Amniotic stem cell (primary cell): ENCODE results near the gene TMEM181.
A peak's percentile ranks its signal among the peaks of the same experiment; 100 is the strongest.
"Not testable (repeated sequence)": the region's sequence is repeated elsewhere in the genome, so short reads cannot be mapped to it uniquely, and the experiment has no call there.

Source experiments
- DNase-seq: peaks from one replicate; lab custom pipeline; 2025; lab: John Stamatoyannopoulos, UW

Gene TMEM181

DNA sequence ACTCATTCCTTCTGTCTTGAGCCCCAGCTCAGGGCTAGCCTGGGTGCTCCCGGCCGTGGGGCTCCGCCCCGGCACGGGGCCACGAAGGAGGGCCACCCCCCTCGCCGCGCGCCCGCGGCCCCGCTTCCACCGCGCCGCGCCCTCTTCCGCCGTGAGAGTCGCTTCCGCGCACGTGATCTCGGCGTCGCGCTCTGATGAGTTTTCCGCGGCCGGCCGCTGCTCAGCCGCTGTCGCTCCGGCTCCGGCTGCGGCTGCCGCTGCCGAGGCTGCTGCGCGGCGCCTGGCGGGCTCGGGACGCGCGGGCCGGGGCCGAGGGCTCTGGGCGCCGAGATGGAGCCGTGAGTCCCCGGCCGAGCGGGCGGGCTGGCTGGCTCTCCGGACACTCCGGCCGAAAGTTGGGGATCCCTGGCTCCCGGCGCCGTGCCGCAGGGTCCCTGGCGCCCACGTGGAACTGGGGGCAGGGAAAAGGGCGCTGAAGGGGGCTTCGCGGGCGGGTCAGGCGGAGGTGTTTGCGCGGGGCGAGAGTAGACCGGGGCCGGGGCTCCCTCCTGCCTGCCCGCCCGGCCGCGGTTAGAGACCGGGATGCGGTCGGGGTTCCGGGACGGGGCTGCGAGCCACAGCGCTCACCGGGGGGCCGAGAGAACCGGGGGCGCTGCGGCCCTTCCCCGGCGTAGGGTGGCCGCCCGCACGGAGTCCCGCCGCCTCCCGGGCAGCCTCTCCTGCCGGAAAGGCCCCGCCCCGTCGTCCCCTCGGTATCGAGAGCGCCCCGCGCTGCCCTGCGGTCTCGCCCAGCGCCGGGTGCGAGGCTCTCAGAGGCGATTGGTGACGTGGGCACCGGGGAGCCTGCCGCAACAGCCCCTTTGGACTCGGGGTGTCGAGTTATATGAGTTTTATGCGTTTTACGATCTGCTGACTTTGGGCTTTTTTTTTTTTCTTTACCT, at the start of gene TMEM181:
TMEM181 (plus strand) TSS at position 197 of the 941 bp plus-strand sequence; CDS start at position 331, 134 bp downstream.
- DNase-seq, result peak; percentile 72

GRCh38 chr6:158512809-158513208, 47.1 kb upstream of the TMEM181 start:
- no peak for DNase-seq

- DNase-seq, result no peak
Measured at GRCh38 chr6:158514176-158514575, 45.7 kb upstream of the TMEM181 start.

- DNase-seq, result no peak
Measured at GRCh38 chr6:158514991-158515390, 44.9 kb upstream of the TMEM181 start.

GRCh38 chr6:158516098-158516497, 43.8 kb upstream of the TMEM181 start:
- no peak for DNase-seq

DNA sequence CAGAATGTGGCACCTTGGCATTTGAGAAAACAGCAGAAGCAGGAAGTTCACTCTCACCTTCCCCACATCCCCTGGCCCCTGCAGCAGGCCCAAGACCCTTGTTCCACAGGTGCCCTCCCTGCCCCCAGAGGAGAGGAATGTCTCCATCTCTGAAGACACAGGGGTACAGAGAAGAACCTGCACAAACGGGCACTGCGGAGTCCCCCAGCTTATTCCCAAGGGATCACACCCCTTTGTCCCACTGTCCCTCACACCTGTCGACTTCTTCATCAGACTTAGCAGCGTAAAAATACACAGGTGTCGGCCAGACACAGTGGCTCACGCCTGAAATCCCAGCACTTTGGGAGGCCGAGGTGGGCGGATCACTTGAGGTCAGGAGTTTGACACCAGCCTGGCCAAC, 42.9 kb upstream of the TMEM181 start:
- DNase-seq, result no peak

DNA sequence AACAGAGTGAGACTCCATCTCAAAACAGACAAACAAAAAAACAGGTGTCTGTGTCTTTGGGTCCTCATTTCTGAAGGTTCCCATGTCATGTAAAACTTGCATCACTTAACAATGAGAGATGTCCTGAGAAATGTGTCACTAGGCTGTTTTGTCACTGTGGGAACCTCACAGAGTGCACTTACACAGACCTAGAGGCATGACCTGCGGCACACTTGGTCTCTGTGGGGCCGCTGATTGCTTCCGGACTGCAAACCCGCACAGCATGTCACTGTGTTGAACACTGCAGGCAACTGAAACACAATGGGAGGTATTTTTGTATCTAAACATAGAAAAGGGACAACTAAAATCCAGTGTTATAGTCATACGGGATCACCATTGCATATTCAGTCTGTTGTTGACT, 42.3 kb upstream of the TMEM181 start:
- DNase-seq, result no peak

GRCh38 chr6:158518191-158519127, 41.4 kb upstream of the TMEM181 start:
- peak; percentile 54 for DNase-seq

DNA sequence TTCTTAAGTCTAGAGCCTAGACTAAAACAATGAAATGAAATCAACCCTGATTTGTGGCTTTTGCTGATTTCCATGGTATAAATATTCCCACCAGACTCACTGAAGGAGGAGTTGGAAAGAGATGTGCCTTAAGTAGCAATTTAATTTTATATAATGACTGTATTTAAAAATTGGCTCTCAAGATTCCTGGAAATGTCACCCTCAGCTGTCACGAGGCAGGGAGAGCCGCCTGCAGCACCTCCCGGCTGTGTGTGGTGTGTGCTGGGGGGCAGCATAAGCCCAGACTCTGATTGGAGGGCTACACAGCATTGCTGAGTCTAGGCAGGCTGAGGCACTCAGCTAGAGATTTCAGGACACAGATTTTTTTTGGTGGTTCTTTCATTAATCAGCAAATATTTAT, 40.6 kb upstream of the TMEM181 start:
- no peak for DNase-seq

- DNase-seq, result no peak
Measured at GRCh38 chr6:158519761-158520160, 40.1 kb upstream of the TMEM181 start.

DNA sequence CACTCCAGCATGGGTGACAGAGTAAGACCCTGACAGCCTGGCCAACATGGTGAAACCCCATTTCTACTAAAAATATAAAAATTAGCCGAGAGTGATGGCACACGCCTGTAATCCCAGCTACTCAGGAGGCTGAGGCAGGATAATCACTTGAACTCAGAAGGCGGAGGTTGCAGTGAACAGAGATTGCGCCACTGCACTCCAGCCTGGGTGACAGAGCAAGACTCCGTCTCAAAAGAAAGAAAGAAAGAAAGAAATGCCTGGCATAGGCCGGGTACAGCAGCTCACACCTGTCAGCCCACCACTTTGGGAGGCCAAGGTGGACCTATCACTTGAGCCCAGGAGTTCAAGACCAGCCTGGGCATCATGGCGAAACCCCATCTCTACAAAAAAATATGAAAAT, 38.9 kb upstream of the TMEM181 start:
- DNase-seq, result not testable (repeated sequence)

- no peak for DNase-seq
Measured at GRCh38 chr6:158521759-158522158, 38.1 kb upstream of the TMEM181 start.

DNA sequence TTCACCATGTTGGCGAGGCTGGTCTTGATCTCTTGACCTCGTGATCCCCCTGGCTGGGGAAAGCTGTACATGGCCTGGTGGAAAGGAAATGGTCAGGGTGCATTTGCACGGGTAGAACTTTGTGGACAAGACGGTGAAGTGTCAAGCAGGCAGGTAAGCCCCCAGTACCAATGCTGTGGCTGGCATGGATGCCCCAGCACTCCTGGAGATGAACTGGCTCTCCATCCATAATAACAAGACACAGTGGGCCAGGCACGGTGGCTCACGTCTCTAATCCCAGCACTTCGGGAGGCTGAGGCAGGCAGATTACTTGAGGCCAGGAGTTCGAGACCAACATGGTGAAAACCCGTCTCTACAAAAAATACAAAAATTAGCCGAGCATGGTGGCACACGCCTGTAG, 37.3 kb upstream of the TMEM181 start:
- no peak for DNase-seq

- DNase-seq, result no peak
Measured at GRCh38 chr6:158524311-158524710, 35.6 kb upstream of the TMEM181 start.

DNA sequence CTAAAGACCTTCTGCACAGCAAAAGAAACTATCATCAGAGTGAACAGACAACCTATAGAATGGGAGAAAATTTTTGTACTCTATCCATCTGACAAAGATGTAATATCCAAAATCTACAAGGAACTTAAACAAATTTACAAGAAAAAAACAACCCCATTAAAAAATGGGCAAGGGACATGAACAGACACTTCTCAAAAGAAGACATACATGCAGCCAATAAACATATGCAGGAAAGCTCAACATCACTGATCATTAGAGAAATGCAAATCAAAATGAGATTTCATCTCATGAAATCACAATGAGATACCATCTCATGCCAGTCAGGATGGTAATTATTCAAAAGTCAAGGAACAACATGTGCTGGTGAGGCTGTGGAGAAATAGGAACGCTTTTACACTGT, 32.0 kb upstream of the TMEM181 start:
- DNase-seq, result not testable (repeated sequence)

DNA sequence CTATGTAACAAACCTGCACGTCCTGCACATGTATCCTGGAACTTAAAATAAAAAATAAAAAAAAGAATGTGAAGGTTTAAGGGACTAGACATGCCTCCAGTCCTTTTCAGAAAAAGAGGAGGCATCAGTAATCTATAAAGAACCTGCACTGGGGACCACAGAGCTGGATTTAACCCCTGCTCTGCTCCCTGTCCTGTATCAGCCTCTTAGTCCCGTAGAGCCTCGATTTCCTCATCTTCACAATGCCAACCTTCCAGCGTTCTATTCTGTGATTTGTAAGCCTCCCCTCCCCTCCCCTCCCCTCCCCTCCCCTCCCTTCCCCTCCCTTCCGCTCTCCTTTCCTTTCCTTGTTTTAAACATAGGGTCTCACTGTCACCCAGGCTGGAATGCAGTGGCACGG, 31.1 kb upstream of the TMEM181 start:
- DNase-seq, result no peak

- no peak for DNase-seq
Measured at GRCh38 chr6:158529629-158530028, 30.3 kb upstream of the TMEM181 start.

DNA sequence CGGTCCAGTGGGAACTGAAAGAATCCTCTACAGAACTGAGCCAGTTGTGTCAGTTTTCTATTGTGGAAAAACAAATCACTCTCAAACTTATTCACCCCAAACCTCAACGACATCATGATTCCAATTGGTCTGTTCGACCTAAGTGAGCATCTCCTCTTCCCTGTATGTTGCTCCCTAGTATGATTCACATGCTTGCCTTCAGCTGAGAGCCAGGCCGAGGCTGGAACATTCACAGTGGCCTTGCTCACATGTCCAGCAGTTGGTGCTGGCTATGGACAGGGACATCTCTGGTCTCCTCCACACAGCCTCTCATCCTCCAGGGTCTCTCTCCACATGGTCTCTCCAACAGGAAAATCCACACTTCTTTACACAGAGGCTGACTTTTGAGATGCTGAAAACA, 28.3 kb upstream of the TMEM181 start:
- DNase-seq, result no peak

DNA sequence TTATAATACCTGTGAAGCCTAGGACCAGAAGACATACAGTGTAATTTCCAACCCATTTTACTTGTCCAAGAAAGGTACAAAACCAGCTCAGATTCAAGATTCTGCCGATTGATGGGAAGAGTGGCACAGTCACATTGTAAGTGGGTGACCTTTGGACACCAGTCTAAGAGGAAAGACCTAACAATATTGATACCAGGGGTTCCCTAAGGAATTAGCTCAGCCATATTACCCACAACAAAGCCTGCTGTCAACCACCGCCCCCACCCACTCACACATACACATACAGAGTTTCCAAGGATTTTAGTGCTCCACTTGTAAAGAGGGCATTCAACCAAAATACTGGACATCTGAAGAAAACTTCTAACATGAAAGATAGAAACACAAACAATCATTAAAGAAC, 27.9 kb upstream of the TMEM181 start:
- no peak for DNase-seq

- DNase-seq, result peak; percentile 16
Measured at GRCh38 chr6:158536084-158536890, 23.6 kb upstream of the TMEM181 start.

- DNase-seq, result no peak
Measured at GRCh38 chr6:158536891-158537798, 22.7 kb upstream of the TMEM181 start.
